ENCODE measurements around the gene TPPP3. TPM values are rescaled to one million over a fixed set of nuclear protein-coding genes. Genes with fewer than 3 reads are reported as not detected.
"Not testable (repeated sequence)": the region's sequence is repeated elsewhere in the genome, so short reads cannot be mapped to it uniquely, and the experiment has no call there.

Gene TPPP3
- total RNA-seq, 4 donors from 2014 or later: 13.4 to 26.6 (median 16.2) TPM

- Histone ChIP-seq H3K27ac (no peak overlapping the region), H3K9me3 (no peaks in the 10 kb centered on the region), H3K4me1 (no peaks in the 10 kb centered on the region), H3K36me3 (no peaks in the 10 kb centered on the region), H3K27me3 (no peaks in the 10 kb centered on the region), H3K4me3 (no peak overlapping the region)
- no peak for TF ChIP-seq CTCF (IDR thresholded peaks at IDR 0.05)
- no peak for TF ChIP-seq POLR2A (IDR thresholded peaks at IDR 0.05)
- intact Hi-C loops (cut with DNase I; ENCODE audit: low total_unique reads): no loop called here
- no peak for DNase-seq
These were observed 32.3 kb downstream of the TPPP3 start for GRCh38 chr16:67361038-67361437.

- intact Hi-C loops (cut with DNase I; ENCODE audit: low total_unique reads); DNase-seq; H3K27me3 ChIP-seq; H3K27ac ChIP-seq; H3K9me3 ChIP-seq; H3K4me1 ChIP-seq; H3K4me3 ChIP-seq; H3K36me3 ChIP-seq: not testable (repeated sequence)
These were observed 33.6 kb downstream of the TPPP3 start for GRCh38 chr16:67359540-67360269.

- Histone ChIP-seq H3K27ac (no peak overlapping the region), H3K27me3 (no peaks in the 10 kb centered on the region), H3K36me3 (no peaks in the 10 kb centered on the region), H3K9me3 (no peaks in the 10 kb centered on the region), H3K4me3 (no peak overlapping the region), H3K4me1 (no peaks in the 10 kb centered on the region)
- no peak for TF ChIP-seq CTCF (IDR thresholded peaks at IDR 0.05)
- TF ChIP-seq POLR2A (IDR thresholded peaks at IDR 0.05): no peak
- intact Hi-C loops (cut with DNase I; ENCODE audit: low total_unique reads): no loop called here
- DNase-seq: no peak
These were observed 35.7 kb downstream of the TPPP3 start for GRCh38 chr16:67357561-67357960.

GRCh38 chr16:67356396-67356795 lies 36.9 kb downstream of the TPPP3 start:
- Histone ChIP-seq H3K27ac (no peak overlapping the region), H3K27me3 (no peaks in the 10 kb centered on the region), H3K9me3 (no peaks in the 10 kb centered on the region), H3K4me1 (no peaks in the 10 kb centered on the region), H3K4me3 (no peak overlapping the region), H3K36me3 (no peaks in the 10 kb centered on the region)
- intact Hi-C loops (cut with DNase I; ENCODE audit: low total_unique reads): no loop called here
- DNase-seq: no peak
- no peak for TF ChIP-seq CTCF (IDR thresholded peaks at IDR 0.05)
- no peak for TF ChIP-seq POLR2A (IDR thresholded peaks at IDR 0.05)

- DNase-seq; H3K36me3 ChIP-seq; intact Hi-C loops (cut with DNase I; ENCODE audit: low total_unique reads); H3K4me3 ChIP-seq; H3K27me3 ChIP-seq; H3K4me1 ChIP-seq; H3K27ac ChIP-seq; H3K9me3 ChIP-seq: not testable (repeated sequence)
These were observed 40.8 kb downstream of the TPPP3 start for GRCh38 chr16:67352463-67352862.

GRCh38 chr16:67350324-67350723 lies 43.0 kb downstream of the TPPP3 start:
- no peak overlapping the region for H3K27ac ChIP-seq
- H3K4me3 ChIP-seq: no peak overlapping the region
- intact Hi-C loops (cut with DNase I; ENCODE audit: low total_unique reads): no loop called here
- H3K36me3 ChIP-seq: no peaks in the 10 kb centered on the region
- TF ChIP-seq POLR2A (IDR thresholded peaks at IDR 0.05) (no peak), CTCF (IDR thresholded peaks at IDR 0.05) (no peak)
- no peaks in the 10 kb centered on the region for H3K9me3 ChIP-seq
- no peaks in the 10 kb centered on the region for H3K4me1 ChIP-seq
- no peaks in the 10 kb centered on the region for H3K27me3 ChIP-seq
- no peak for DNase-seq
